Measurements from ENCODE around the gene ILKAP.
A peak's percentile ranks its signal among the peaks of the same experiment; 100 is the strongest.

The ILKAP gene

GRCh38 chr2:238152771-238153688 lies 50.5 kb downstream of the ILKAP start:
- no peak for DNase-seq

- no peak for DNase-seq
Observed at GRCh38 chr2:238151628-238152235, 51.8 kb downstream of the ILKAP start.

- DNase-seq = no peak
Observed at GRCh38 chr2:238151205-238151604, 52.3 kb downstream of the ILKAP start.

- no peak for DNase-seq
Observed at GRCh38 chr2:238150686-238151085, 52.8 kb downstream of the ILKAP start.

- DNase-seq = no peak
Observed at GRCh38 chr2:238149841-238150572, 53.5 kb downstream of the ILKAP start.

- DNase-seq = no peak
Observed at GRCh38 chr2:238148981-238149380, 54.5 kb downstream of the ILKAP start.

GRCh38 chr2:238146884-238147544 lies 56.5 kb downstream of the ILKAP start:
- no peak for DNase-seq

GRCh38 chr2:238145851-238146250 lies 57.6 kb downstream of the ILKAP start:
- no peak for DNase-seq

GRCh38 chr2:238145046-238145445 lies 58.4 kb downstream of the ILKAP start:
- DNase-seq = no peak

GRCh38 chr2:238144262-238144661 lies 59.2 kb downstream of the ILKAP start:
- no peak for DNase-seq

- peak in 1 of 56 donors; percentile 37 for DNase-seq
Observed at GRCh38 chr2:238143239-238143951, 60.1 kb downstream of the ILKAP start.

GRCh38 chr2:238142382-238143205 lies 60.9 kb downstream of the ILKAP start:
- DNase-seq = no peak

GRCh38 chr2:238141541-238142318 lies 61.8 kb downstream of the ILKAP start:
- DNase-seq = no peak

GRCh38 chr2:238140721-238141540 lies 62.6 kb downstream of the ILKAP start:
- DNase-seq = no peak

- DNase-seq = no peak
Observed at GRCh38 chr2:238140040-238140439, 63.5 kb downstream of the ILKAP start.

GRCh38 chr2:238139196-238140039 lies 64.1 kb downstream of the ILKAP start:
- DNase-seq = peak in 1 of 56 donors; percentile 20
